ENCODE results near the gene NAPEPLD.
"Not testable (repeated sequence)": the region's sequence is repeated elsewhere in the genome, so short reads cannot be mapped to it uniquely, and the experiment has no call there.

NAPEPLD gene

GRCh38 chr7:103106703-103107070 lies 42.2 kb downstream of the NAPEPLD start:
- not testable (repeated sequence) for DNase-seq (ENCODE audit: low read depth)

DNA sequence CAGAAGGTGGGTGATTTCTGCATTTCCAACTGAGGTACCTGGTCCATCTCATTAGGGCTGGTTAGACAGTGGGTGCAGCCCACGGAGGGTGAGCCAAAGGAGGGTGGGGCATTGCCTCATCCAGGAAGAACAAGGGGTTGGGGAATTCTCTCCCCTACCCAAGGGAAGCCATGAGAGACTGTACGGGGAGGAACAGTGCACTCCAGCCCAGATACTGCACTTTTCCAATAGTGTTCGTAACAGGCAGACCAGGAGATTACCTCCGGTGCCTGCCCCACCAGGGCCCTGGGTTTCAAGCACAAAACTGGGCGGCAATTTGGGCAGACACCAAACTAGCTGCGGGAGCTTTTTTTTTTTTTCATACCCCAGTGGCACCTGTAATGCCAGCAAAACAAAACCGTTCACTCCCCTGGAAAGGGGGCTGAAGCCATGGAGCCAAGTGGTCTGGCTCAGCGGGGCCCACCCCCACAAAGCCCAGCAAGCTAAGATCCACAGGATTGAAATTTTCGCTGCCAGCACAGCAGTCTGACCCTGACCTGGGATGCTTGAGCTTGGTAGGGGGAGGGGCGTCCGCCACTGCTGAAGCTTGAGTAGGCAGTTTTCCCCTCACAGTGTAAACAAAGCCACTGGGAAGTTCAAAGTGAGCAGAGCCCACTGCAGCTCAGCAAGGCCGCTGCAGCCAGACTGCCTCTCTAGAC lies 42.7 kb downstream of the NAPEPLD start:
- no peak for DNase-seq (ENCODE audit: low read depth)

DNA sequence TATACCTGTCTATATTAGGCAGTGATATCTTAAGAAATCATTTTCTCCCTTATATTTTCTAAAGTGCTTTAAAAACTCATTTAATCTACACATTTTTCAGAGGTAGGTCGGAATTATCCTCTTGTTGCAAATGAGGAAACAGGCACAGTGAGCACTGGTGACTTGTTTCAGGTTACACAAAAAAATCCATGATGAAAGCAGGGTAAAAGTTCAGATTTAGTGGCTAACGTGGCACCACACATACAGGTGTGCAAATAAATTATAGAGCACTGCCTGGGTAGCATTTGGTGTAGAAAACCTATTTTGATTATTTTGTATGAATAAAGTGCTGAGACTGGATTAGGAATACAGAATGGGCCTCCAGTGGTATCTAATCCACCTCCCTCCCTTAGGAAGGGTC lies 47.4 kb downstream of the NAPEPLD start:
- no peak for DNase-seq (ENCODE audit: low read depth)

DNA sequence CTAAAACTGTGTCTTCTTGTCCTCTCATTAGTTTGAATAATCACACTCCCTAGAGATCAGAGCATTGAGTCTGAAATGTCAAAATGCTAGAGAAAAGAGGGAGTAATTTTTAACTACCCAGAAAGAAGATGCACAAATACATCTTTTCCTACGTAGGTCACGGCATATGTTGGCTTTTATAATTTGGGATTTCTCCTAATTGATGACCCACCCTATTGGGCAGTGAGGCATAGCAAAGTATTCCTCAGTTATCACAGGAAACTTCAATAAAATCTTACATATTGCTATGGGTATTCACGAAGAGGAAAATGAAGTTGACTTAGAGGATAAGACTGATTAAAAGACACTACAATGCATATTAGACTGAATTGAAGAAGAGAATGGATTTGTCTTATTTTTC lies 48.6 kb downstream of the NAPEPLD start:
- DNase-seq (ENCODE audit: low read depth) = no peak

DNA sequence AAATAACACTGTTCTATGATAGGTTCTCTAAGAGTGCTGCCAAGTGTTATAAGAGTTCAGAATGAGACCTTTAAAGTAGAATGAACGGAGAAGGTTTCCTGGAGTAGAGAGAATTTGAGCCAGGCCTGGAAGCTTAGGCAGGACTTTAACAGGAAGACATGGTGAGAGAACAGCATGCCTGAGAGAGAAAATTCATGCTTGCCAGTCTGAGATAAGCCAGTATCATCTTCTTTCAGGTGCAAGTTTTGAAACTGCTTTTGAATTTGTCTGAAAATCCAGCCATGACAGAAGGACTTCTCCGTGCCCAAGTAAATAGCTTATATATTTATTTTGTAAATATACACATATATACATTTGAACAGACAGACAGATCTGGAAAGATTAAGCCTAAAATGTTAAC lies 51.9 kb downstream of the NAPEPLD start:
- DNase-seq (ENCODE audit: low read depth) = no peak

DNA sequence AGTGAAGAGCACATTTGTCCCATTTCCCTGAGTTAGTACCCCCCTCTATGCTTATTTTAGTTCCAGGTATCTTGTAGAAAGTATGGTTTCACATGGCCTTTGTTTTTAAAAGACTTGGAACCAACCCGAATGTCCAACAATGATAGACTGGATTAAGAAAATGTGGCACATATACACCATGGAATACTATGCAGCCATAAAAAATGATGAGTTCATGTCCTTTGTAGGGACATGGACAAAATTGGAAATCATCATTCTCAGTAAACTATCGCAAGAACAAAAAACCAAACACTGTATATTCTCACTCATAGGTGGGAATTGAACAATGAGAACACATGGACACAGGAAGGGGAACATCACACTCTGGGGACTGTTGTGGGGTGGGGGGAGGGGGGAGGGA lies 53.3 kb downstream of the NAPEPLD start:
- DNase-seq (ENCODE audit: low read depth) = not testable (repeated sequence)

GRCh38 chr7:103094102-103094501 lies 54.8 kb downstream of the NAPEPLD start:
- no peak for DNase-seq (ENCODE audit: low read depth)

DNA sequence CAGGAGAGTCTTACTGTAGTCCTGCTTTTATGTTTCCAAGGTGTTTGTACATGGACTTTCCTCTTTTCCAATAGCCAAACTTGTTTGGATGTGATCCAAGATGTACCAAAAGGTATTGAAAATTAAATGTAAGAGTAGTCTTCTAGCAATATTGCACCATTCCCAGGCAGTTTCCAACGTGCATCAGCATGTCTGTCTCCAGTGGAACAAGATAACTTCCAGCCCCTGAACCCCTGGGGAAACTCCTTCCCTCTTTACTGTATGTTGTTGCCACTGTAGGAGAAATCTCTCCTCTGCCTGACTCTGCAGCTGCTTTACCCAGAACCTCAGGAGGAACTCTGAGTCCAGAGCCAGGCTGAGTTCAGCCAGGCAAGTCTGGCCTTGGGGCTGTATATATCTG lies 55.5 kb downstream of the NAPEPLD start:
- no peak for DNase-seq (ENCODE audit: low read depth)

GRCh38 chr7:103092321-103092720 lies 56.6 kb downstream of the NAPEPLD start:
- DNase-seq (ENCODE audit: low read depth) = not testable (repeated sequence)

GRCh38 chr7:103083210-103083609 lies 65.7 kb downstream of the NAPEPLD start:
- no peak for DNase-seq (ENCODE audit: low read depth)

DNA sequence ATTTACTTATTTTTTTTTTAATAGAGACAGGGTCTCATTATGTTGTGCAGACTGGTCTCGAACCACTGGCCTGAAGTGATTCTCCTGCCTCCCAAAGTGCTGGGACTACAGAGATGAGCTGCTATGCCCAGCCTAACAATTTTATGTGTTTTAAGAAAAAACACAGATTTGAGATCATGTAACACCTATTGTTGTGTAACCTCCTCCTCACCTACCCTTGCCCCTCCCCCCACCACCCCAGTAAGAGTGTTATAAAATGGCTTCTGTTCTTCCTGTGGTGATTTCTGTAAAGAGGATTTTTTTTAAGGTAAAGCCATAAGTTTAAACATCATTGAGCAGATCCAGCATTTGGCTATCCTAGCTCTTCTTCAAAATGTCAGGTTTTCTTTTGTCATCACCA lies 66.4 kb downstream of the NAPEPLD start:
- no peak for DNase-seq (ENCODE audit: low read depth)

DNA sequence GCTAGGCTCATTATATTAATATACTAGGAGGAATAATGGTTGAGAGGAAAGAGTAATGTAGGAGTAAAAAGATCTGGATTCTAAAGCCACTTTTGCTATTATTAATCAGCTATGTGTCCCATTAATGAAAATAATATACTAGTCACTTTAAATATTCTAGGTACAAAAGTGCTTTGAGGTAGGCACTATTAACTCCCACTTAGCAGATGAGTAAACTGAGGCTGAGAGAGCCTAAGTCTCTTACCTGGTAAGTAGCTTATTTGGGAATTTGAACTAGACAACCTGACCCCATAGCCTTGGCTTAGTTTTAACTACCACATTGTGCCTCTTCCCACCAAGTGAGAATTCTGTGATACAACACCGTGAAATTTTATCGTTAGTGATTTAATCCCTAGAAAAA lies 68.0 kb downstream of the NAPEPLD start:
- DNase-seq (ENCODE audit: low read depth) = no peak

- no peak for DNase-seq (ENCODE audit: low read depth)
These were observed 69.1 kb downstream of the NAPEPLD start for GRCh38 chr7:103079836-103080235.

DNA sequence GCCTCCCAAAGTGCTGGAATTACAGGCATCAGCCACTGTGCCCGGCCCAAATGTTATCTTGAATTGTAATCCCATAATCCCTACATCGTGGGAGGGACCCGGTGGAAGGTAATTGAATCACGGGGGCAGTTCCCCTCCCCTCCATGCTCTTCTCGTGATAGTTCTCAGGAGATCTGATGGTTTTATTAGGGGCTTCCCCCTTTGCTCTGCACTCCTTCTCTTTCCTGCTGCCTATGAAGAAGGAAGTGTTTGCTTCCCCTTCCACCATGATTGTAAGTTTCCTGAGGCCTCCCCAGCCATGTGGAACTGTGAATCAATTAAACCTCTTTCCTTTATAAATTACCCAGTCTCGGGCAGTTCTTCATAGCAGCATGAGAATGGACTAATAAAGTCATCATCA lies 70.7 kb downstream of the NAPEPLD start:
- DNase-seq (ENCODE audit: low read depth) = not testable (repeated sequence)

DNA sequence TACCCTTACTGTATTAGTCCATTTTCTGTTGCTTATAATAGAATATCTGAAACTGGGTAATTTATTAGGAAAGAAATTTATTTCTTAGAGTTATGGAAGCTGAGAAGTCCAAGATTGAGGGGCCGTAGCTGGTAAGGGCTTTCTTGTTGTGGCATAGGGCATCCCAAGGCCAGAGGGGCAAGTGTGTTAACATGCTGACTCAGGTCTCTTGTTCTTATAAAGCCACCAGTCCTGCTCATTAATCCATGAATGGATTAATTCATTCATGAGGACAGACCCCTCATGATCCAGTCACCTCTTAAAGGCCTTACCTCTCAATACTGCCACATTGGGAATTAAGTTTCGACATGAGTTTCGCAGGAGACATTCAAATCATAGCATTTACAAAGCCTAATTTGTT lies 71.6 kb downstream of the NAPEPLD start:
- no peak for DNase-seq (ENCODE audit: low read depth)

DNA sequence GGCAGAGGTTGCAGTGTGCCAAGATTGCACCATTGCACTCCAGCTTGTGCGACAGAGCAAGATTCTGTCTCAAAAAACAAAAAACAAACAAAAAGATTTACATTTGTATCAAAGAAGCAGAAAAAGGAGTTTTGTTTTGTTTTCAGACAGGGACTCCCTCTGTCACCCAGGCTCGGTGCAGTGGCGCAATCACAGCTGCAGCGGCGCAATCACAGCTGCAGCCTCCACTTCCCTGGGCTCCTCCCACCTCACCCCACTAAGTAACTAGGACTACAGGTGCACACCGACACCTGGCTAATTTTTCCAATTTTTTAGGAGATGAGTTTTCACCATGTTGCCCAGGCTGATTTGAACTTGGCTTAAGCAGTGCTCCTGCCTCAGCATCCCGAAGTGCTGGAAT lies 72.1 kb downstream of the NAPEPLD start:
- DNase-seq (ENCODE audit: low read depth) = peak; percentile 4

DNA sequence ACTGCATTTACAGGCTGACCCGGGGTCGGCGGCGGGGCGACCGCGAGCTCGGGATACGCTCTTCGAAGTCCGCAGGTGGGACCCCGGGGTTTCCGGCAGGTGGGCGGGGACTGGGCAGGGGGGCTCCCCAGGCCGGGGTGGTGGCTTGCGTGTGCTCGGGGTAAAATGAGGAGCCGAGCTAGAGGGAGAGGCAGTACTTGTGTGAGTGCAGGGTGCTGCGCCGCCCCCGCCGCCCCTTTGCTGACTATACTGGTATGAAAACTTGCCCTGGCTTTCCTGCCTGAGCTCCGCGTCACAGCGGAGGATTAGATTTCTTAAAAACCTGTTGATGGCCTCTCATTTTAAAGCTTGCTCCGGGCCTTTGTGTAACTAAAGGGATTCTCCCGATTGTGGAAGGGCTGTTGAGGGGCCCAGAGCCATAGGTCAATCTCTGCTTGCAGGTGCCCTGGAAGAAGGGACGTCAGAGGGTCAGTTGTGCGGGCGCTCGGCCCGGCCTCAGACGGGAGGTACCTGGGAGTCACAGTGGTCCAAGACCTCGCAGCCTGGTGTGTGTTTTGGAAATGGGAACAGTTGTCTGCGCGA lies 73.5 kb downstream of the NAPEPLD start:
- peak; percentile 33 for DNase-seq (ENCODE audit: low read depth)

- DNase-seq (ENCODE audit: low read depth) = peak; percentile 88
These were observed 74.2 kb downstream of the NAPEPLD start, which contains the start of the genes ARMC10 and FBXL13 for GRCh38 chr7:103074519-103075336. Gene ARMC10, plus strand, starts transcription at chr7:103075140. Its CDS starts 133 bp downstream, at chr7:103075273. Gene FBXL13, minus strand, starts transcription at chr7:103074796.

- no peak for DNase-seq (ENCODE audit: low read depth)
These were observed 74.8 kb downstream of the NAPEPLD start for GRCh38 chr7:103073989-103074518.

DNA sequence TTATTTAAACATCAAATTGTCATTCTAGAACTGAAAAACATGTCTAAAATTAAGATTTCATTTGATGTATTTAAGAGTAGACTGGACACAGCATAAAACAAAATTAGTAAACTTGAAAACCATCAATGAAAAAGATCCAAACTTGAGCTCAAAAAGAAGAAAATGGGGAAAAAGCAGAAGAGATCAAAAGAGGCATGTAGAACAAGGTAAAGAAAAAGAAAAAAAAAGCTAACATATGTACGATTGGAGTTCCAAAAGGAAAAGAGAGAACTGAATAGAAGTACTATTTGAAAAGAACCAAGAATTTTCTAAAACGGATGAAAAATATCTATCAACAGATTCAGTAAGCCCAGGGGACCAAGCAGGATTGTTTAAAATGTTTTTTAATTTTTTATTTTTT lies 77.9 kb downstream of the NAPEPLD start:
- no peak for DNase-seq (ENCODE audit: low read depth)

- no peak for DNase-seq (ENCODE audit: low read depth)
These were observed 80.2 kb downstream of the NAPEPLD start for GRCh38 chr7:103068414-103069403.

DNA sequence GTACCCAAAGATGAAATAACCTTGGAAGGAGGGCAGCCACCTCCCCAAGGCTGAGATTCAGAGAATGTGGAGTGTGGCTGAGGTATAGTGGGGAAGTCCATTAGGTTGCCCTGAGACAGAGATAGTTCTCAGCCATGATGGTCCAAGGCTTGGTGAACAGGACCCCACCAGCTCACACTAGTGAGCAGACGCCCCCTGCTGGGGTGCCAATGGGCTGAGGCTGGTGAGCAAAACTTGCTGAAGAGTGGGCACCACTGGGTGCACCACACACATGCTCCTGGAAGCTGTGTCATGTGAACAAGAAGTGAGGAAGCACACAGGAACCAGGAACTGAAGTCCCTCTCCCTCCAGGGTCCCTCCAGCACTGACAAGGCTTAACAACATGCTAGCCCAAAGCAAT lies 83.2 kb downstream of the NAPEPLD start:
- peak; percentile 20 for DNase-seq (ENCODE audit: low read depth)
